Activated B cell treated with CpG ODN at 0.5 μM for 24 hours (primary cell): ENCODE data around the gene MEPCE. TPM values are rescaled to one million over a fixed set of nuclear protein-coding genes. Genes with fewer than 3 reads are reported as not detected.
"Not testable (repeated sequence)": the region's sequence is repeated elsewhere in the genome, so short reads cannot be mapped to it uniquely, and the experiment has no call there.

Source experiments
- ATAC-seq: fragments of 200-7000 bp; cut with Tn5 transposase; one replicate; pipeline ENCODE4 v1.10.0; 2021; ENCODE audit warnings: low read depth, mild to moderate bottlenecking, moderate library complexity
- CTCF ChIA-PET: fragments of 350-600 bp; sonication (Branson Sonifier 250); formaldehyde crosslinking; loops from one replicate; lab custom pipeline; 2021; ENCODE audit warnings: antibody characterized with exemption; lab: Charles Lee
- POLR2A ChIA-PET: fragments of 350-600 bp; sonication (Branson Sonifier 250); formaldehyde crosslinking; loops from one replicate; lab custom pipeline; 2021; ENCODE audit warnings: antibody characterized with exemption; lab: Charles Lee
- DNase-seq: peaks from one replicate; pipeline ENCODE4 v3.0.0; 2022
- H3K27ac Mint-ChIP-seq: one replicate; pipeline ENCODE4 v1.8.0; 2020; ENCODE audit warnings: mixed read lengths
- H3K27me3 Mint-ChIP-seq: one replicate; pipeline ENCODE4 v1.8.0; 2021; ENCODE audit warnings: mixed read lengths
- H3K36me3 Mint-ChIP-seq: one replicate; pipeline ENCODE4 v1.8.0; 2021; ENCODE audit warnings: low read depth, mixed read lengths
- H3K4me1 Mint-ChIP-seq: one replicate; pipeline ENCODE4 v1.8.0; 2021; ENCODE audit warnings: mixed read lengths
- H3K4me3 Mint-ChIP-seq: one replicate; pipeline ENCODE4 v1.8.0; 2020; ENCODE audit warnings: mild to moderate bottlenecking, mixed read lengths
- H3K9me3 Mint-ChIP-seq: one replicate; pipeline ENCODE4 v1.8.0; 2020; ENCODE audit warnings: mixed read lengths
- intact Hi-C: fragments of 100-400 bp; cut with micrococcal nuclease; formaldehyde crosslinking; loops from one replicate; pipeline ENCODE4 v1.15.1; 2024
- total RNA-seq: library from RNA; stranded (reverse); gene quantifications from 2 replicates; pipeline ENCODE4 v1.2.3, GENCODE V29; 2022
- TF ChIP-seq, protein P1 (sequence below): fragments of 200-600 bp; IDR thresholded peaks from one replicate; pipeline ENCODE4 v1.8.0; 2022; ENCODE audit warnings: antibody characterized with exemption, mild to moderate bottlenecking

The MEPCE gene
- total RNA-seq, 1 donor from 2014 or later = 65.5 TPM

DNA sequence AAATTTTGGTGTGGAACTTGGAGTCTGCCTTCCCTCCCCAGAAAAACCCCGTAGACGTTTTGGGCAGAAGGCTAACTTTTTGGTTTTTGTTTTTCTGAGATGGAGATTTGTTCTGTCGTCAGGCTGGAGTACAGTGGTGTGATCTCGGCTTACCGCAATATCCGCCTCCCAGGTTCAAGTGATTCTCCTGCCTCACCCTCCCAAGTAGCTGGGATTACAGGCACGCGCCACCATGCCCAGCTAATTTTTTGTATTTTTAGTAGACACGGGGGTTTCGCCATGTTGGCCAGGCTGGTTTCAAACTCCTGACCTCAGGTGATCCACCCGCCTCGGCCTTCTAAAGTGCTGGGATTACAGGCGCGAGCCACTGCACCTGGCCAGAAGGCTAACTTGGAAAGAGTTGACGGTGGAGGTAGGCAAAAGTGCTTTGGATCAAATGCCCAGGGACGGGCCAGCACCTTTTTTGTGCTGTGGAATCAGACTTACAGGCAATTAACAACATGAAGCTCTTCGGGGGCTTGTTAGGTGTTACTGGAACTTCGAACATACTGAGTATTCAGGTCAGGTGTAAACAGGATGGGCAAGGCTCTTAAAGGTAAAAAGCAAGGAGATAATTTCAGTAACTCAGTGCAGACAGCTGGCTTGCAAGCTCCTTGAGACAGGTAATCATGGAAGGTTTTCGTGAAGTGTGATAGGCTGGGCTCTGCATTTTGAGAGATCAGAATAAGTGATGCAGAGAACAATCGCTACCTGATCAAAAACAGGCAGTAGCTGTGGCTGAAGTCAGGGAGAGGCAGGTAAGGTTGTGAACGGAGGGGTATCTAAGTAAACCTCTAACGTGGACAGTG, 4.9 kb downstream of the MEPCE start:
- ATAC-seq = no peak
- H3K4me3 Mint-ChIP-seq = peak overlapping the region; percentile 83
- POLR2A ChIA-PET = interaction anchor here (0.7 to 2.7 kb wide), 4 partner anchors 10 to 352 kb away, joined by 3 to 12 read pairs (median 4); no protein-coding TSS in a partner anchor
- TF ChIP-seq, protein P1, sequence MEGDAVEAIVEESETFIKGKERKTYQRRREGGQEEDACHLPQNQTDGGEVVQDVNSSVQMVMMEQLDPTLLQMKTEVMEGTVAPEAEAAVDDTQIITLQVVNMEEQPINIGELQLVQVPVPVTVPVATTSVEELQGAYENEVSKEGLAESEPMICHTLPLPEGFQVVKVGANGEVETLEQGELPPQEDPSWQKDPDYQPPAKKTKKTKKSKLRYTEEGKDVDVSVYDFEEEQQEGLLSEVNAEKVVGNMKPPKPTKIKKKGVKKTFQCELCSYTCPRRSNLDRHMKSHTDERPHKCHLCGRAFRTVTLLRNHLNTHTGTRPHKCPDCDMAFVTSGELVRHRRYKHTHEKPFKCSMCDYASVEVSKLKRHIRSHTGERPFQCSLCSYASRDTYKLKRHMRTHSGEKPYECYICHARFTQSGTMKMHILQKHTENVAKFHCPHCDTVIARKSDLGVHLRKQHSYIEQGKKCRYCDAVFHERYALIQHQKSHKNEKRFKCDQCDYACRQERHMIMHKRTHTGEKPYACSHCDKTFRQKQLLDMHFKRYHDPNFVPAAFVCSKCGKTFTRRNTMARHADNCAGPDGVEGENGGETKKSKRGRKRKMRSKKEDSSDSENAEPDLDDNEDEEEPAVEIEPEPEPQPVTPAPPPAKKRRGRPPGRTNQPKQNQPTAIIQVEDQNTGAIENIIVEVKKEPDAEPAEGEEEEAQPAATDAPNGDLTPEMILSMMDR = no peak
- no peaks in the 10 kb centered on the region for H3K27me3 Mint-ChIP-seq
- peaks cover 51% of the 10 kb centered on the region for H3K36me3 Mint-ChIP-seq
- intact Hi-C loops = loop anchor here (10.0 kb wide), 1 partner anchor 820 kb away; no protein-coding TSS in a partner anchor
- H3K9me3 Mint-ChIP-seq = no peaks in the 10 kb centered on the region
- peak overlapping the region; percentile 86 for H3K27ac Mint-ChIP-seq
- peaks cover 57% of the 10 kb centered on the region for H3K4me1 Mint-ChIP-seq
- CTCF ChIA-PET = interaction anchor here (1.8 kb wide), 1 partner anchor 302 kb away, joined by 4 read pairs; no protein-coding TSS in a partner anchor
- DNase-seq = no peak

DNA sequence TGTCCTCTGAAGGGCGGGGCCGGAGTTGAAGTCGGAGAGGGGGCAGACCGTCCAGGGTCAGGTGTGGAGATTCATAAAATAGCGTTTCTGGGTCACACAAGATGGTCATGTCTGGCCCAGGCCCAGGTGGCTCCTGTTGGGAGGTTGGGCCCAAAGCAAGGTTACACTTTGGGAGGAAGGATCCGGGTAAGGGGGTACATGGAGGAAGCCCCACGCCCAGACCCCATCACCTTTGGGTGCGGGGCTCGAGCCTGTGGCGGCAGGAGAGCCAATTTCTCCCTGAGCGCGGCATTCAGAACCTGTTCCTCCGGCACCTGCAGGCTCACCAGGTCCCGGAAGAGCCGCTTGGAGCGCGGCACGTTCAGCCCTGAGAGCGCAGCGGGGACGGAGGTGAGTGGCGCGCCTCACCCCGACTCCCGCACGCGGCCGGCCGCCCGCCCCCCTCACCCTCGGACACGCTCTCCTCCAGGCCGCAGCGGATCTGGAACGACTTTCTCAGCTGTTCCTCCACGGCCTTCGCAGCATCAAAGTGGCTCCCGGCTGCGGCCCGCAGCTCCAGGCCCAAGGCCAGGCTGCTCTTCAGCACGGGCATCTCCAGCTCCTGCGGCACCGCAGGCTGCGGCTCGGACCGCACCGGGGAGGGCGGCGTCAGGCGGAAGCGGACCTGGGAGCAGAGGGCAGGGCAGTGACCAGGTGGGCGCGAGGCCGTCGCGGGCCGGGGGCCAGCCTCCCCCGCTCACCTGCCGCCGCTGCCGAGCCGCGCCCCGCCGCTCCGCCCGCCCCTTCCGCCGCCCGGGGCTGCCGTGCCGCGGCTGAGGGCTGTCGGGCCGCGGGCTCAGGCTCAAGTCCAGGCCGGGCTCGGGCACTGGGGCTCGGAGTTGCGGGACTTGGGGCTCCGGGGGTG, 6.0 kb downstream of the MEPCE start:
- H3K9me3 Mint-ChIP-seq = no peaks in the 10 kb centered on the region
- intact Hi-C loops = loop anchor here (1.0 to 10.0 kb wide), 6 partner anchors 7 to 819 kb away; partner anchors contain the start of genes TSC22D4 and ZCWPW1
- TF ChIP-seq, protein P1 = no peak
- DNase-seq (peak; percentile 48), ATAC-seq (peak; percentile 23)
- H3K27ac Mint-ChIP-seq = peak overlapping the region; percentile 86
- ChIA-PET POLR2A (interaction anchor here (0.5 to 3.8 kb wide), 21 partner anchors 7 to 358 kb away, joined by 3 to 48 read pairs (median 5); partner anchors contain the start of genes AGFG2, FBXO24, LRCH4 and MBLAC1), CTCF (interaction anchor here (1.8 kb wide), 1 partner anchor 303 kb away, joined by 4 read pairs; no protein-coding TSS in a partner anchor)
- no peaks in the 10 kb centered on the region for H3K27me3 Mint-ChIP-seq
- H3K36me3 Mint-ChIP-seq = peaks cover 44% of the 10 kb centered on the region
- peak overlapping the region; percentile 91 for H3K4me3 Mint-ChIP-seq
- peaks cover 54% of the 10 kb centered on the region for H3K4me1 Mint-ChIP-seq

DNA sequence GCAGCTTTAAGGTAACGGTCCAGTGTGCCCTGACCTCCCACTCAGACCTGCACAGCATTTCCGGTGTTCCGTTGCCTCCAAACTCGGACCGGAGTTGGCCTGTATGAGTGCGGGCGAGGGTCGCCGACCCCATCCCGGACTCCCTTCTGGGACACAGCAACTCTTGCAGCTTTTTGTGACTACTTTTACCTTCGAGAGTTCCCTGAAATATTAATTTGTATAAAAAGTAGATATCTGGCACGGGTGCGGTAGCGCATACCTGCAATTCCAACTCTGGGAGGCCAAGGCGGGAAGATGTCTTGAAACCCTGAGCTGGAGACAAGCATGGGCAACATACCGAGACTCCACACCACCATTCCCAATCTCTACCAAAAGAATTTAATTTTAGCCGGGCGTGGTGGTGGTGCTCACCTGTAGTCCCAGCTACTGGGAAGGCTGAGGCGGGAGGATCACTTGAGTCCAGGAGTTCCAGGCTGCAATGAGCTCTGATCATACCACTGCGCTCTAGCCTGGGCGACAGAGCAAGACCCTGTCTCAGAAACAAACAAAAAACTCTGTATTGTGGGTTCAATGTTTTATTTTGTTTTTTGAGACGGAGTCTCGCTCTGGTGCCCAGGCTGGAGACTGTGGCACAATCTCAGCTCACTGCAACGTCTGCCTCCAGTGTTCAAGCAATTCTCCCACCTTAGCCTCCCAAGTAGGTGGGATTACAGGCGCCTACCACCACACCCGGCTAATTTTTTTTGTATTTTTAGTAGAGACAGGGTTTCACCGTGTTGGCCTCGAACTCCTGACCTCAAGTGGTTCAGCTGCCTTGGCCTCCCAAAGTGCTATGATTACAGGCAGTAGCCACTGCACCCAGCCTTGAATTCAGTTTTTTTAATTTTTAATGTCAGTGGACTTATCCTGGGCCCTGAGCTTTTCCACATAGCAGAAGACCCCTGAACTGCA, 7.8 kb downstream of the MEPCE start:
- Mint-ChIP-seq H3K27ac (no peak overlapping the region), H3K9me3 (no peaks in the 10 kb centered on the region), H3K4me1 (peaks cover 37% of the 10 kb centered on the region), H3K4me3 (peak overlapping the region; percentile 91), H3K27me3 (no peaks in the 10 kb centered on the region), H3K36me3 (peaks cover 32% of the 10 kb centered on the region)
- TF ChIP-seq, protein P1 = no peak
- intact Hi-C loops = loop anchor here (2.0 to 10.0 kb wide), 2 partner anchors 41 to 817 kb away; partner anchors contain the start of gene TSC22D4
- ChIA-PET POLR2A (interaction anchor here (0.5 to 3.8 kb wide), 28 partner anchors 8 to 355 kb away, joined by 3 to 48 read pairs (median 4); partner anchors contain the start of genes AGFG2, FBXO24, LRCH4 and MBLAC1), CTCF (interaction anchor here (1.0 kb wide), 1 partner anchor 9 kb away, joined by 5 read pairs; the partner anchor contains the start of gene ZCWPW1)
- DNase-seq = no peak
- ATAC-seq = no peak

DNA sequence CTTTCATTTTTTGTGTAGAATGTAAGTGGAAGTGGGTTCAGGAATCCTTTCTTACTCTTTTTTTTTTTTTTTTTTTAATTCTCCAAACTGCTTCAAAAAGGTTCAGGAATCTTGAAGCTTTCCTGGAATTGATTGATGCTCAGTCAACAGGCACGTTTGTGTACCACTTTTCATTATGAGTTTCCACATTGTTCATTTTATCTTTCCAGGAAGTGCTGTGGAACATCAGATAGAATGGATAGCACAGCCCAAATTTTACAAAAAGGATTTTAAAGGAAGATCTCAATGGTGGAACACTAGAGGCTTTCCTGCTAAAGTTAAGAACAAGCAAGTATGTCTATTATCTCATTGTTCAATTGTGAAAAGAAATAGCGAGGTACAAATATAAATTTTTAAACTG, 8.5 kb downstream of the MEPCE start:
- Mint-ChIP-seq H3K4me1 (peaks cover 30% of the 10 kb centered on the region), H3K27me3 (no peaks in the 10 kb centered on the region), H3K27ac (no peak overlapping the region), H3K9me3 (no peaks in the 10 kb centered on the region), H3K36me3 (peaks cover 25% of the 10 kb centered on the region), H3K4me3 (no peak overlapping the region)
- TF ChIP-seq, protein P1 = no peak
- ATAC-seq (no peak), DNase-seq (no peak)
- POLR2A ChIA-PET = interaction anchor here (0.5 to 3.8 kb wide), 7 partner anchors 9 to 437 kb away, joined by 3 to 48 read pairs (median 4); partner anchors contain the start of genes MEPCE, MOSPD3, SRRT and ZCWPW1
- intact Hi-C loops = loop anchor here (10.0 kb wide), 1 partner anchor 817 kb away; no protein-coding TSS in a partner anchor
- CTCF ChIA-PET = no interaction called here

DNA sequence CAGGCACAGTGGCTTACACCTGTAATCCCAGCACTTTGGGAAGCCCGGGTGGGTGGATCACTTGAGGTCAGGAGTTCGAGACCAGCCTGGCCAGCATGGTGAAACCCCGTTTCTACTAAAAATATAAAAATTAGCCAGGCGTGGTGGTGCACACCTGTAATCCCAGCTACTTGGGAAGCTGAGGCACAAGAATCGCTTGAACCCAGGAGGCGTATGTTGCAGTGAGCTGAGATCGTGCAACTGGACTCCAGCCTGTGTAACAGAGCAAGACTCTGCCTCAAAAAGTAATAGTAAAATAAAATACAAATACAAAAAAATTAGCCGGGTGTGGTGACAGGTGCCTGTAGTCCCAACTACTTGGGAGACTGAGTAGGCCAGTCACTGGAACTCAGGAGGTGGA, 9.1 kb downstream of the MEPCE start:
- ATAC-seq, H3K4me3 Mint-ChIP-seq, H3K27me3 Mint-ChIP-seq, H3K27ac Mint-ChIP-seq, CTCF ChIA-PET, H3K9me3 Mint-ChIP-seq, DNase-seq: not testable (repeated sequence)
- POLR2A ChIA-PET = interaction anchor here (0.6 to 3.8 kb wide), 6 partner anchors 10 to 436 kb away, joined by 3 to 48 read pairs (median 6); partner anchors contain the start of genes MEPCE, MOSPD3, SRRT and ZCWPW1
- intact Hi-C loops = loop anchor here (10.0 kb wide), 1 partner anchor 816 kb away; no protein-coding TSS in a partner anchor
- peaks cover 24% of the 10 kb centered on the region for H3K4me1 Mint-ChIP-seq
- H3K36me3 Mint-ChIP-seq = peaks cover 19% of the 10 kb centered on the region

DNA sequence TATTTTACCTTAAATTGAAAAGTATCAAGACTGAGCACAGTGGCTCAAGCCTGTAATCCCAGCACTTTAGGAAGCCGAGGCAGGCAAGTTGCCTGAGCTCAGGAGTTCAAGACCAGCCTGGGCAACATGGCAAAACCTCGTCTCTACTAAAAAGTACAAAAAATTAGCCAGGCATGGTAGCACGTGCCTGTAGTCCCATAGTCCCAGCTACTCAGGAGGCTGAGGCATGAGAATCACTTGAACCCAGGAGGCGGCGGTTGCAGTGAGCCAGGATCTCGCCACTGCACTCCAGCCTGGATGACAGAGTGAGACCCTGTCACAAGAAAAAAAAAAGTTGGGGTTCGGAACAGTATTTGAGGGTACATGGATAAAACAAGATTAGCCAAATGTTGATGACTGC, 9.6 kb downstream of the MEPCE start:
- POLR2A ChIA-PET = interaction anchor here (3.8 kb wide), 1 partner anchor 10 kb away, joined by 48 read pairs; the partner anchor contains the start of genes MEPCE and ZCWPW1
- ATAC-seq, H3K27me3 Mint-ChIP-seq, H3K4me3 Mint-ChIP-seq, H3K27ac Mint-ChIP-seq, H3K9me3 Mint-ChIP-seq, DNase-seq, CTCF ChIA-PET: not testable (repeated sequence)
- peaks cover 14% of the 10 kb centered on the region for H3K36me3 Mint-ChIP-seq
- peaks cover 19% of the 10 kb centered on the region for H3K4me1 Mint-ChIP-seq
- intact Hi-C loops = loop anchor here (10.0 kb wide), 1 partner anchor 816 kb away; no protein-coding TSS in a partner anchor
